ENCODE results near the gene FOSL1. TPM values are rescaled to one million over a fixed set of nuclear protein-coding genes. Genes with fewer than 3 reads are reported as not detected.
A peak's percentile ranks its signal among the peaks of the same experiment; 100 is the strongest.

The FOSL1 gene
- total and polyA plus RNA-seq, 2 of the 13 experiments (the other 11 are each of a cell fraction or from before 2014, with no cell fraction given): 4.0 to 4.1 TPM

DNA sequence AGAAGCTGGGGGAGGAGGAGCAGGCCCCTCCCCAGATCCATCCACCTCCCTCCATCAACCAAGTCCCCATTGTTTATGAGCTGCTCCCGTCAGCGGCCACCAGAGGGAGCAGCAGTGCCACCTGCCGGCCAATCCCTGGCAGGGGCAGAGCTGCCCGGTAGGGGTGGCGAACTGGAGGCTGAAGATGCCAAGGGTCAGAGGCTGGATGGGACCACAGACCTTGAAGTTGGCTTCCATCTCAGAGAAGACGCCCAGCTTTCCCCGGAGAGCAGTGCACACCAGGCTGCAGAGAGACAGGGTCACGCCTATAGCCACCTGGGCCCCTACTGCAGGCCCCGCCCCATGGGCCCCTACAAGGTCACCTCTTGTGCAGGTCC lies 15.5 kb downstream of the FOSL1 start (continued):
- TF ChIP-seq, protein P1, sequence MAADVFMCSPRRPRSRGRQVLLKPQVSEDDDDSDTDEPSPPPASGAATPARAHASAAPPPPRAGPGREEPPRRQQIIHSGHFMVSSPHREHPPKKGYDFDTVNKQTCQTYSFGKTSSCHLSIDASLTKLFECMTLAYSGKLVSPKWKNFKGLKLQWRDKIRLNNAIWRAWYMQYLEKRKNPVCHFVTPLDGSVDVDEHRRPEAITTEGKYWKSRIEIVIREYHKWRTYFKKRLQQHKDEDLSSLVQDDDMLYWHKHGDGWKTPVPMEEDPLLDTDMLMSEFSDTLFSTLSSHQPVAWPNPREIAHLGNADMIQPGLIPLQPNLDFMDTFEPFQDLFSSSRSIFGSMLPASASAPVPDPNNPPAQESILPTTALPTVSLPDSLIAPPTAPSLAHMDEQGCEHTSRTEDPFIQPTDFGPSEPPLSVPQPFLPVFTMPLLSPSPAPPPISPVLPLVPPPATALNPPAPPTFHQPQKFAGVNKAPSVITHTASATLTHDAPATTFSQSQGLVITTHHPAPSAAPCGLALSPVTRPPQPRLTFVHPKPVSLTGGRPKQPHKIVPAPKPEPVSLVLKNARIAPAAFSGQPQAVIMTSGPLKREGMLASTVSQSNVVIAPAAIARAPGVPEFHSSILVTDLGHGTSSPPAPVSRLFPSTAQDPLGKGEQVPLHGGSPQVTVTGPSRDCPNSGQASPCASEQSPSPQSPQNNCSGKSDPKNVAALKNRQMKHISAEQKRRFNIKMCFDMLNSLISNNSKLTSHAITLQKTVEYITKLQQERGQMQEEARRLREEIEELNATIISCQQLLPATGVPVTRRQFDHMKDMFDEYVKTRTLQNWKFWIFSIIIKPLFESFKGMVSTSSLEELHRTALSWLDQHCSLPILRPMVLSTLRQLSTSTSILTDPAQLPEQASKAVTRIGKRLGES (CRISPR knock-in tag; IDR thresholded peaks at IDR 0.05; ENCODE audit: borderline replicate concordance): no peak
- TF ChIP-seq, protein P2, sequence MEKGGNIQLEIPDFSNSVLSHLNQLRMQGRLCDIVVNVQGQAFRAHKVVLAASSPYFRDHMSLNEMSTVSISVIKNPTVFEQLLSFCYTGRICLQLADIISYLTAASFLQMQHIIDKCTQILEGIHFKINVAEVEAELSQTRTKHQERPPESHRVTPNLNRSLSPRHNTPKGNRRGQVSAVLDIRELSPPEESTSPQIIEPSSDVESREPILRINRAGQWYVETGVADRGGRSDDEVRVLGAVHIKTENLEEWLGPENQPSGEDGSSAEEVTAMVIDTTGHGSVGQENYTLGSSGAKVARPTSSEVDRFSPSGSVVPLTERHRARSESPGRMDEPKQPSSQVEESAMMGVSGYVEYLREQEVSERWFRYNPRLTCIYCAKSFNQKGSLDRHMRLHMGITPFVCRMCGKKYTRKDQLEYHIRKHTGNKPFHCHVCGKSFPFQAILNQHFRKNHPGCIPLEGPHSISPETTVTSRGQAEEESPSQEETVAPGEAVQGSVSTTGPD (CRISPR knock-in tag; IDR thresholded peaks at IDR 0.05): no peak
- TF ChIP-seq, protein P3, sequence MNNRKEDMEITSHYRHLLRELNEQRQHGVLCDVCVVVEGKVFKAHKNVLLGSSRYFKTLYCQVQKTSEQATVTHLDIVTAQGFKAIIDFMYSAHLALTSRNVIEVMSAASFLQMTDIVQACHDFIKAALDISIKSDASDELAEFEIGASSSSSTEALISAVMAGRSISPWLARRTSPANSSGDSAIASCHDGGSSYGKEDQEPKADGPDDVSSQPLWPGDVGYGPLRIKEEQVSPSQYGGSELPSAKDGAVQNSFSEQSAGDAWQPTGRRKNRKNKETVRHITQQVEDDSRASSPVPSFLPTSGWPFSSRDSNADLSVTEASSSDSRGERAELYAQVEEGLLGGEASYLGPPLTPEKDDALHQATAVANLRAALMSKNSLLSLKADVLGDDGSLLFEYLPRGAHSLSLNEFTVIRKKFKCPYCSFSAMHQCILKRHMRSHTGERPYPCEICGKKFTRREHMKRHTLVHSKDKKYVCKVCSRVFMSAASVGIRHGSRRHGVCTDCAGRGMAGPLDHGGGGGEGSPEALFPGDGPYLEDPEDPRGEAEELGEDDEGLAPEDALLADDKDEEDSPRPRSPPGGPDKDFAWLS (CRISPR knock-in tag; IDR thresholded peaks at IDR 0.05; ENCODE audit: borderline replicate concordance): no peak
- TF ChIP-seq ZKSCAN8 (CRISPR knock-in tag; IDR thresholded peaks at IDR 0.05; ENCODE audit: borderline replicate concordance) (no peak), NR2F1 (CRISPR knock-in tag; IDR thresholded peaks at IDR 0.05) (peak in 1 of 2 experiments; percentile 30; a peak in 1 of 4 replicates), KDM6A (CRISPR knock-in tag; IDR thresholded peaks at IDR 0.05; ENCODE audit: low read depth) (no peak), NR2C2 (CRISPR knock-in tag; IDR thresholded peaks at IDR 0.05; ENCODE audit: borderline replicate concordance) (no peak), ZNF546 (CRISPR knock-in tag; conservative IDR thresholded peaks at IDR 0.05) (no peak), ARNT (IDR thresholded peaks at IDR 0.05) (no peak), FOSL2 (CRISPR knock-in tag; IDR thresholded peaks at IDR 0.05) (peak; percentile 56; the same call in 1 of the 2 replicates), ZFP90 (CRISPR knock-in tag; IDR thresholded peaks at IDR 0.05; ENCODE audit: borderline replicate concordance) (no peak), SMAD3 (CRISPR knock-in tag; IDR thresholded peaks at IDR 0.05) (peak; percentile 58; the same call in 1 of the 2 replicates), ZNF232 (CRISPR knock-in tag; IDR thresholded peaks at IDR 0.05; ENCODE audit: borderline replicate concordance) (no peak), ZNF136 (CRISPR knock-in tag; IDR thresholded peaks at IDR 0.05; ENCODE audit: low read depth) (no peak), ZNF776 (CRISPR knock-in tag; IDR thresholded peaks at IDR 0.05) (no peak), NFE2L2 (IDR thresholded peaks at IDR 0.05; ENCODE audit: low read length) (no peak), TCF7 (IDR thresholded peaks at IDR 0.05; ENCODE audit: low read depth) (no peak), KAT2B (IDR thresholded peaks at IDR 0.05; ENCODE audit: borderline replicate concordance, low read depth, low read length) (no peak), SMAD9 (CRISPR knock-in tag; IDR thresholded peaks at IDR 0.05) (no peak), TGIF2 (CRISPR knock-in tag; IDR thresholded peaks at IDR 0.05) (no peak), MIXL1 (CRISPR knock-in tag; IDR thresholded peaks at IDR 0.05) (peak; percentile 66; the same call in 1 of the 2 replicates), GPN1 (CRISPR knock-in tag; IDR thresholded peaks at IDR 0.05; ENCODE audit: borderline replicate concordance) (no peak), SOX6 (IDR thresholded peaks at IDR 0.05) (no peak), SOX6 (CRISPR knock-in tag; IDR thresholded peaks at IDR 0.05) (no peak), SIN3B (IDR thresholded peaks at IDR 0.05; ENCODE audit: low read length) (no peak), FOXK2 (IDR thresholded peaks at IDR 0.05) (no peak)
- TF ChIP-seq, protein P4, sequence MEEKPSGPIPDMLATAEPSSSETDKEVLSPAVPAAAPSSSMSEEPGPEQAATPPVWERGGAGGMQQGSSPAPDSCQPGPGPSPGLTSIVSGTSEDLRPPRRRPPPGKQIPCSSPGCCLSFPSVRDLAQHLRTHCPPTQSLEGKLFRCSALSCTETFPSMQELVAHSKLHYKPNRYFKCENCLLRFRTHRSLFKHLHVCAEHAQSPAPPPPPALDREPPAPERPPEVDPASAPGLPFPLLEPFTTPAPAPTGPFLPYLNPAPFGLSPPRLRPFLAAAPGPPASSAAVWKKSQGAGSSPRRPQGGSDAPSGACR (CRISPR knock-in tag; IDR thresholded peaks at IDR 0.05): no peak
